Measurements from ENCODE around the gene ZCCHC4.

DNA sequence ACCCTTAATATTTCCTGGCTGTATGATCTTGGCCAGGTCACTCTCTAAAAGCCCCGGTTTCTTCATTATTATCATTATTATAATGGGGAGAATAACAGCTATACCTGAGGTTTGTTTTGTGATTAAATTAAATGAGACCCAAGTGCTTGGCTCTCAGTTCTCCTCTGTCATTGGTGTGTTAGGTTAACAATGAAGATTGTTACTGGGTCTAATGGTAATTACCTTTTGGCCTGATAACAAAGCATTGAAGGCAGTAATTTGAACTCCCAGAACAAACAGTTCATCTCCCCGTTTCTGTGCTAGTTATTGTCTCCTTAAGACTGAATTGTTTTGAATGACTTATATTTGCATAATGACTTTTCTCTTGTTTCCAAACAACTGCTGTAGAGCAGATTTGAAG lies 57.7 kb downstream of the ZCCHC4 start:
- TF ChIP-seq RCOR1 (IDR thresholded peaks at IDR 0.05; ENCODE audit: low read depth, low read length) = no peak
- TF ChIP-seq, protein P1, sequence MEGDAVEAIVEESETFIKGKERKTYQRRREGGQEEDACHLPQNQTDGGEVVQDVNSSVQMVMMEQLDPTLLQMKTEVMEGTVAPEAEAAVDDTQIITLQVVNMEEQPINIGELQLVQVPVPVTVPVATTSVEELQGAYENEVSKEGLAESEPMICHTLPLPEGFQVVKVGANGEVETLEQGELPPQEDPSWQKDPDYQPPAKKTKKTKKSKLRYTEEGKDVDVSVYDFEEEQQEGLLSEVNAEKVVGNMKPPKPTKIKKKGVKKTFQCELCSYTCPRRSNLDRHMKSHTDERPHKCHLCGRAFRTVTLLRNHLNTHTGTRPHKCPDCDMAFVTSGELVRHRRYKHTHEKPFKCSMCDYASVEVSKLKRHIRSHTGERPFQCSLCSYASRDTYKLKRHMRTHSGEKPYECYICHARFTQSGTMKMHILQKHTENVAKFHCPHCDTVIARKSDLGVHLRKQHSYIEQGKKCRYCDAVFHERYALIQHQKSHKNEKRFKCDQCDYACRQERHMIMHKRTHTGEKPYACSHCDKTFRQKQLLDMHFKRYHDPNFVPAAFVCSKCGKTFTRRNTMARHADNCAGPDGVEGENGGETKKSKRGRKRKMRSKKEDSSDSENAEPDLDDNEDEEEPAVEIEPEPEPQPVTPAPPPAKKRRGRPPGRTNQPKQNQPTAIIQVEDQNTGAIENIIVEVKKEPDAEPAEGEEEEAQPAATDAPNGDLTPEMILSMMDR (IDR thresholded peaks at IDR 0.05) = no peak
- TF ChIP-seq, protein P2, sequence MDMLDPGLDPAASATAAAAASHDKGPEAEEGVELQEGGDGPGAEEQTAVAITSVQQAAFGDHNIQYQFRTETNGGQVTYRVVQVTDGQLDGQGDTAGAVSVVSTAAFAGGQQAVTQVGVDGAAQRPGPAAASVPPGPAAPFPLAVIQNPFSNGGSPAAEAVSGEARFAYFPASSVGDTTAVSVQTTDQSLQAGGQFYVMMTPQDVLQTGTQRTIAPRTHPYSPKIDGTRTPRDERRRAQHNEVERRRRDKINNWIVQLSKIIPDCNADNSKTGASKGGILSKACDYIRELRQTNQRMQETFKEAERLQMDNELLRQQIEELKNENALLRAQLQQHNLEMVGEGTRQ (IDR thresholded peaks at IDR 0.05) = no peak
